Mammary epithelial cell (primary cell): ENCODE results near the gene IFNGR1.

ENCODE experiments used
- EZH2 ChIP-seq: IDR thresholded peaks from 2 replicates; pipeline ENCODE4 v1.6.1; 2012; ENCODE audit warnings: low read length, inconsistent platforms, borderline replicate concordance
- TF ChIP-seq, protein P1 (sequence below), 2 donors: IDR thresholded peaks in 1 of 2; conservative IDR thresholded peaks in 1 of 2; 2 replicates each; pipeline ENCODE4 v1.5.1; 2011 to 2012; ENCODE audit warnings: inconsistent platforms in 2 of 2, low read length in 2 of 2, mild to moderate bottlenecking in 2 of 2, control low read depth in 1 of 2, low read depth in 1 of 2; ENCODE audit not compliant: insufficient read depth in 1 of 2; ENCODE audit errors: extremely low read depth in 1 of 2

DNA sequence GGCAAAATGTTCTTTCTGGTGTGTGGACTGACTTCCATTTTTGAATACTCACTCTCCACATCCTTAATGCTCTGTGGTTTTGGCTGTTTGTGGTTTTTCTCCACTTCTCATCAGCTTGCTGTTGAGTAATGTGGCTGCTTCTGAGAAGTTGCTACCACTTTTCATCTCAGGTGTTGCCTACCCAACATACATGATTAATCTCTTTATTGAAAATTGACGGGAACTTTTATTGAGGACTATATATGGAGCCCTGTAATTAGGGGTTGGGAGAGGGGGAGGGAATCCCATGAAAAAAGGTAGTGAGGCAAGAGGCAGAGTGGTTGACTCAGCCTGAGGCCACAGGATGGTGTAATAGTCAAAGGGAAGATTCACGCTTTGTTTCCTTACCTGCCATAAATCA lies 63.4 kb downstream of the IFNGR1 start:
- TF ChIP-seq, protein P1, sequence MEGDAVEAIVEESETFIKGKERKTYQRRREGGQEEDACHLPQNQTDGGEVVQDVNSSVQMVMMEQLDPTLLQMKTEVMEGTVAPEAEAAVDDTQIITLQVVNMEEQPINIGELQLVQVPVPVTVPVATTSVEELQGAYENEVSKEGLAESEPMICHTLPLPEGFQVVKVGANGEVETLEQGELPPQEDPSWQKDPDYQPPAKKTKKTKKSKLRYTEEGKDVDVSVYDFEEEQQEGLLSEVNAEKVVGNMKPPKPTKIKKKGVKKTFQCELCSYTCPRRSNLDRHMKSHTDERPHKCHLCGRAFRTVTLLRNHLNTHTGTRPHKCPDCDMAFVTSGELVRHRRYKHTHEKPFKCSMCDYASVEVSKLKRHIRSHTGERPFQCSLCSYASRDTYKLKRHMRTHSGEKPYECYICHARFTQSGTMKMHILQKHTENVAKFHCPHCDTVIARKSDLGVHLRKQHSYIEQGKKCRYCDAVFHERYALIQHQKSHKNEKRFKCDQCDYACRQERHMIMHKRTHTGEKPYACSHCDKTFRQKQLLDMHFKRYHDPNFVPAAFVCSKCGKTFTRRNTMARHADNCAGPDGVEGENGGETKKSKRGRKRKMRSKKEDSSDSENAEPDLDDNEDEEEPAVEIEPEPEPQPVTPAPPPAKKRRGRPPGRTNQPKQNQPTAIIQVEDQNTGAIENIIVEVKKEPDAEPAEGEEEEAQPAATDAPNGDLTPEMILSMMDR (conservative IDR thresholded peaks at IDR 0.05 in 1 of 2, IDR thresholded peaks at IDR 0.05 in 1 of 2; ENCODE audit: extremely low read depth in 1 of 2, insufficient read depth in 1 of 2, low read depth in 1 of 2, low read length in 2 of 2): no peak
- TF ChIP-seq EZH2: no peak
